ENCODE results near the gene SLC2A6.
A peak's percentile ranks its signal among the peaks of the same experiment; 100 is the strongest.
"Not testable (repeated sequence)": the region's sequence is repeated elsewhere in the genome, so short reads cannot be mapped to it uniquely, and the experiment has no call there.

SLC2A6 gene

GRCh38 chr9:133460405-133461175, 18.3 kb downstream of the SLC2A6 start:
- H3K36me3 Mint-ChIP-seq (ENCODE audit: insufficient read depth), result peaks cover 13% of the 10 kb centered on the region
- peak overlapping the region; percentile 95 to 97 for H3K4me3 Mint-ChIP-seq
- no peaks in the 10 kb centered on the region for H3K9me3 Mint-ChIP-seq
- ATAC-seq (replicated peaks), result peak; percentile 20
- H3K27me3 Mint-ChIP-seq, result peaks cover 7% of the 10 kb centered on the region in 2 donors
- H3K27ac Mint-ChIP-seq, result peak overlapping the region; percentile 98
- H3K4me1 Mint-ChIP-seq (ENCODE audit: low read depth in 2 of 2), result peaks cover 9 to 13% of the 10 kb centered on the region in 2 donors
- DNase-seq, result peak in 2 of 3 experiments; percentile 57 to 62

GRCh38 chr9:133459476-133460404, 19.2 kb downstream of the SLC2A6 start, which contains the start of gene CACFD1:
TSS of gene CACFD1 (plus strand) at chr9:133459978. CDS start at chr9:133460067, 89 bp downstream.
- Mint-ChIP-seq H3K9me3 (no peaks in the 10 kb centered on the region), H3K4me3 (peak within 1 kb of the TSS; percentile 95 to 97), H3K36me3 (ENCODE audit: insufficient read depth) (peaks cover 13% of the 10 kb centered on the region), H3K4me1 (ENCODE audit: low read depth in 2 of 2) (peaks cover 9 to 13% of the 10 kb centered on the region in 2 donors), H3K27me3 (peaks cover 8 to 11% of the 10 kb centered on the region in 2 donors), H3K27ac (peak within 1 kb of the TSS; percentile 98)
- ATAC-seq (replicated peaks) (peak; percentile 87), DNase-seq (peak; percentile 84 to 89 (median 88))

GRCh38 chr9:133458643-133459312, 20.1 kb downstream of the SLC2A6 start:
- Mint-ChIP-seq H3K27ac (peak overlapping the region in 1 of 2 donors; percentile 98), H3K4me1 (ENCODE audit: low read depth in 2 of 2) (peaks cover 9 to 13% of the 10 kb centered on the region in 2 donors), H3K4me3 (peak overlapping the region; percentile 95 to 97), H3K9me3 (no peaks in the 10 kb centered on the region), H3K36me3 (ENCODE audit: insufficient read depth) (peaks cover 10% of the 10 kb centered on the region), H3K27me3 (peaks cover 13 to 21% of the 10 kb centered on the region in 2 donors)
- DNase-seq, result no peak
- ATAC-seq (replicated peaks), result no peak

- Mint-ChIP-seq H3K4me3 (no peak overlapping the region), H3K4me1 (ENCODE audit: low read depth in 2 of 2) (peaks cover 9 to 13% of the 10 kb centered on the region in 2 donors), H3K9me3 (no peaks in the 10 kb centered on the region), H3K36me3 (ENCODE audit: insufficient read depth) (peaks cover 8% of the 10 kb centered on the region), H3K27ac (no peak overlapping the region), H3K27me3 (peaks cover 13 to 24% of the 10 kb centered on the region in 2 donors)
- ATAC-seq (replicated peaks) (no peak), DNase-seq (no peak)
Measured at GRCh38 chr9:133457748-133458147, 21.2 kb downstream of the SLC2A6 start.

- ATAC-seq (replicated peaks), result no peak
- H3K27me3 Mint-ChIP-seq, result peaks cover 14 to 24% of the 10 kb centered on the region in 2 donors
- peaks cover 9 to 13% of the 10 kb centered on the region in 2 donors for H3K4me1 Mint-ChIP-seq (ENCODE audit: low read depth in 2 of 2)
- H3K4me3 Mint-ChIP-seq, result no peak overlapping the region
- peaks cover 8% of the 10 kb centered on the region for H3K36me3 Mint-ChIP-seq (ENCODE audit: insufficient read depth)
- H3K9me3 Mint-ChIP-seq, result no peaks in the 10 kb centered on the region
- DNase-seq, result no peak
- no peak overlapping the region for H3K27ac Mint-ChIP-seq
Measured at GRCh38 chr9:133457233-133457632, 21.7 kb downstream of the SLC2A6 start.

- Mint-ChIP-seq H3K27me3 (peaks cover 17 to 24% of the 10 kb centered on the region in 2 donors), H3K27ac (no peak overlapping the region), H3K36me3 (ENCODE audit: insufficient read depth) (peaks cover 8% of the 10 kb centered on the region), H3K4me3 (no peak overlapping the region), H3K9me3 (no peaks in the 10 kb centered on the region), H3K4me1 (ENCODE audit: low read depth in 2 of 2) (peaks cover 9 to 13% of the 10 kb centered on the region in 2 donors)
- ATAC-seq (replicated peaks) (no peak), DNase-seq (no peak)
Measured at GRCh38 chr9:133456409-133456808, 22.5 kb downstream of the SLC2A6 start.

GRCh38 chr9:133455936-133456335, 23.0 kb downstream of the SLC2A6 start:
- no peak for DNase-seq
- Mint-ChIP-seq H3K27ac (no peak overlapping the region), H3K4me1 (ENCODE audit: low read depth in 2 of 2) (peaks cover 9 to 12% of the 10 kb centered on the region in 2 donors), H3K4me3 (no peak overlapping the region), H3K9me3 (no peaks in the 10 kb centered on the region), H3K27me3 (peaks cover 17 to 24% of the 10 kb centered on the region in 2 donors), H3K36me3 (ENCODE audit: insufficient read depth) (peaks cover 8% of the 10 kb centered on the region)
- ATAC-seq (replicated peaks), result no peak

- Mint-ChIP-seq H3K9me3 (no peaks in the 10 kb centered on the region), H3K27ac (no peak overlapping the region), H3K27me3 (peaks cover 17 to 24% of the 10 kb centered on the region in 2 donors), H3K36me3 (ENCODE audit: insufficient read depth) (peaks cover 8% of the 10 kb centered on the region), H3K4me1 (ENCODE audit: low read depth in 2 of 2) (peaks cover 5 to 7% of the 10 kb centered on the region in 2 donors), H3K4me3 (no peak overlapping the region)
- no peak for ATAC-seq (replicated peaks)
- DNase-seq, result no peak
Measured at GRCh38 chr9:133454943-133455673, 23.8 kb downstream of the SLC2A6 start.

- H3K9me3 Mint-ChIP-seq, result no peaks in the 10 kb centered on the region
- DNase-seq (no peak), ATAC-seq (replicated peaks) (no peak)
- peaks cover under 1% of the 10 kb centered on the region for H3K36me3 Mint-ChIP-seq (ENCODE audit: insufficient read depth)
- no peak overlapping the region for H3K27ac Mint-ChIP-seq
- peaks cover 0 to 2% of the 10 kb centered on the region in 2 donors for H3K4me1 Mint-ChIP-seq (ENCODE audit: low read depth in 2 of 2)
- H3K4me3 Mint-ChIP-seq, result no peak overlapping the region
- peaks cover 17 to 24% of the 10 kb centered on the region in 2 donors for H3K27me3 Mint-ChIP-seq
Measured at GRCh38 chr9:133454325-133454724, 24.6 kb downstream of the SLC2A6 start.

- ATAC-seq (replicated peaks), result no peak
- peaks cover 17 to 29% of the 10 kb centered on the region in 2 donors for H3K27me3 Mint-ChIP-seq
Measured at GRCh38 chr9:133453651-133454050, 25.2 kb downstream of the SLC2A6 start.

GRCh38 chr9:133452562-133452961, 26.3 kb downstream of the SLC2A6 start:
- Mint-ChIP-seq H3K36me3 (ENCODE audit: insufficient read depth) (no peaks in the 10 kb centered on the region), H3K9me3 (no peaks in the 10 kb centered on the region), H3K4me3 (no peak overlapping the region), H3K27me3 (peaks cover 17 to 31% of the 10 kb centered on the region in 2 donors), H3K27ac (no peak overlapping the region), H3K4me1 (ENCODE audit: low read depth in 2 of 2) (no peaks in the 10 kb centered on the region)
- ATAC-seq (replicated peaks), result no peak
- no peak for DNase-seq

More at GRCh38 chr9:133453651-133454050, 25.2 kb downstream of the SLC2A6 start:
- Mint-ChIP-seq H3K27ac (no peak overlapping the region), H3K9me3 (no peaks in the 10 kb centered on the region), H3K4me1 (ENCODE audit: low read depth in 2 of 2) (no peaks in the 10 kb centered on the region), H3K36me3 (ENCODE audit: insufficient read depth) (no peaks in the 10 kb centered on the region), H3K4me3 (no peak overlapping the region)
- no peak for DNase-seq

DNA sequence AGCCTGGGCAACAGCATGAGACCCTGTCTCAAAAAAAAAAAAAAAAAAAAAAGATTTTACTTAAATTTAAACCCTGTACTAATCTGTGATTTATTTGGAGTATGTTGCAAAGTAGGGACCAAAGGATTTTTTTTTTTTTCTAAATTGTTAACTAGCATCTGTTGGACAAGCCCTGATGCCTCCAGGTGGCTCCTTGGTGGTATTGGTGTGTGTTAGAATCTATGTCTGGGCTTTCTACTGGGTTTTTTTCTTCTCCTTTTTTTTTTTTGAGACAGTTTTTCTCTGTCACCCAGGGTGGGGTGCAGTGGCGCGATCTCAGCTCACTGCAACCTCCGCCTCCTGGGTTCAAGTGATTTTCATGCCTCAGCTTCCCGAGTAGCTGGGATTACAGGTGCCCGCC, 27.0 kb downstream of the SLC2A6 start:
- H3K27ac Mint-ChIP-seq; H3K36me3 Mint-ChIP-seq (ENCODE audit: insufficient read depth); H3K9me3 Mint-ChIP-seq; ATAC-seq (replicated peaks); H3K4me1 Mint-ChIP-seq (ENCODE audit: low read depth in 2 of 2); DNase-seq; H3K4me3 Mint-ChIP-seq: not testable (repeated sequence)
- peaks cover 17 to 38% of the 10 kb centered on the region in 2 donors for H3K27me3 Mint-ChIP-seq

Measured in effector memory CD8-positive, alpha-beta T cell (primary cell).